GM19099 (cell line): ENCODE results near the gene PDIA2.

Experiments used
- POLR2A ChIP-seq: IDR thresholded peaks from 3 replicates; pipeline ENCODE4 v1.6.1; 2011; ENCODE audit warnings: low read depth; ENCODE audit not compliant: insufficient read length; ENCODE audit errors: extremely low read depth

Gene PDIA2

DNA sequence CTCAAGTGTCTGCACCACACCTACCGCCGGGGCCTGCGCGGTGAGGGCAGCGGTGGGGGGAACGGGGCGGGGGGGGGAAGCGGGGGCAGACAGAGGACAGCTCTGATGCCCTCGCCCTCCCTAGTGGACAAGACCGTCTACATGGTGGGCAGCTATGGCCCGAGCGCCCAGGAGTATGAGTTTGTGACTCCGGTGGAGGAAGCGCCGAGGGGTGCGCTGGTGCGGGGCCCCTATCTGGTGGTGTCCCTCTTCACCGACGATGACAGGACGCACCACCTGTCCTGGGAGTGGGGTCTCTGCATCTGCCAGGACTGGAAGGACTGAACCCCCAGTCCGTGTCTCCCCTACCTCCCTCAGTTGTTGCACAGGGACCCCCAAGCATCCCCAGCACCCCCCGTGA is 473 bp upstream of the PDIA2 start:
- no peak for TF ChIP-seq POLR2A

DNA sequence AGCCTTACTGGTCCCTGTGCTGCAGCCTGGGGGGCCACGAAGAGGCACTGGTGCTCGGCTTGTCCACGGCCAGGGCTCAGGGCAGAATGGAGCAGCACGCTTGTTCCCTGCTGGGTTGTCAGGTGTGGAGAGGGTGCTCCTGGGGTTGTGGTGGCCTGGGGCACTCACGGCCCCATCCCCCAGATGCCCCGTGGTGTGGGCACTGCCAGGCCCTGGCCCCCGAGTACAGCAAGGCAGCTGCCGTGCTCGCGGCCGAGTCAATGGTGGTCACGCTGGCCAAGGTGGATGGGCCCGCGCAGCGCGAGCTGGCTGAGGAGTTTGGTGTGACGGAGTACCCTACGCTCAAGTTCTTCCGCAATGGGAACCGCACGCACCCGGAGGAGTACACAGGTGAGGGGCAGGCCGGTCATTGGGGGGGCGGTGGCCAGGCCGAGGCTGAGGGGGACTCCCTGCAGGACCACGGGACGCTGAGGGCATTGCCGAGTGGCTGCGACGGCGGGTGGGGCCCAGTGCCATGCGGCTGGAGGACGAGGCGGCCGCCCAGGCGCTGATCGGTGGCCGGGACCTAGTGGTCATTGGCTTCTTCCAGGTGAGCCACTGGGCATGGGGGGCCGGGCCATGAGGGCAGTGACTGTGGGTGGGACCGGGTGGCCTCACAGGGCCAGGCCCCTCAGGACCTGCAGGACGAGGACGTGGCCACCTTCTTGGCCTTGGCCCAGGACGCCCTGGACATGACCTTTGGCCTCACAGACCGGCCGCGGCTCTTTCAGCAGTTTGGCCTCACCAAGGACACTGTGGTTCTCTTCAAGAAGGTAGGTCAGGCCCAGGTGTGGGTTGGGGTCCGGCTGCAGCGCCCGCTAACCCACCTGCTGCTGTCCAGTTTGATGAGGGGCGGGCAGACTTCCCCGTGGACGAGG is 1.5 kb downstream of the PDIA2 start:
- TF ChIP-seq POLR2A, result no peak

DNA sequence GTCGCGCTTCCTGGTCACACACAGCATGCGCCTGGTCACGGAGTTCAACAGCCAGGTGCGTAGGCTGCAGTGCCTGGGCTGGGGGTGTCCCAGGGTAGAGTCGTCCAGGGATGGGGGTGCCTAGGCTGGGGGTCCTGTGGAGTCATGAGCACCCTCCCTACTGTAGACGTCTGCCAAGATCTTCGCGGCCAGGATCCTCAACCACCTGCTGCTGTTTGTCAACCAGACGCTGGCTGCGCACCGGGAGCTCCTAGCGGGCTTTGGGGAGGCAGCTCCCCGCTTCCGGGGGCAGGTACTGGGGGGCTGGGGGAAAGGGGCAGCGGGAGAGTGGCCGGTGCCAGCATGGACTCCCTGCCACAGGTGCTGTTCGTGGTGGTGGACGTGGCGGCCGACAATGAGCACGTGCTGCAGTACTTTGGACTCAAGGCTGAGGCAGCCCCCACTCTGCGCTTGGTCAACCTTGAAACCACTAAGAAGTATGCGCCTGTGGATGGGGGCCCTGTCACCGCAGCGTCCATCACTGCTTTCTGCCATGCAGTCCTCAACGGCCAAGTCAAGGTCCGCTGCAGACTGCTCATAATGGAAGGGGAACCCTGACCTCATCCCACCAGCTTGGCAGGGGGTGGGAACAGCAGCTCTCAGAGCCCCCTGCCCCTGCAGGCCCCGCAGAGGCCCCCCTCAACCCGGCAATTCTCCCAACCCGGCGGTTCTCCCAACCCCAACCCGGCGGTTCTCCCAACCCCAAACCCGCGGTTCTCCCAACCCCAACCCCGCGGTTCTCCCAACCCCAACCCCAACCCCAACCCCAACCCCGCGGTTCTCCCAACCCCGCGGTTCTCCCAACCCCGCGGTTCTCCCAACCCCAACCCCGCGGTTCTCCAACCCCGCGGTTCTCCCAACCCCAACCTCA is 2.4 kb downstream of the PDIA2 start:
- no peak for TF ChIP-seq POLR2A

DNA sequence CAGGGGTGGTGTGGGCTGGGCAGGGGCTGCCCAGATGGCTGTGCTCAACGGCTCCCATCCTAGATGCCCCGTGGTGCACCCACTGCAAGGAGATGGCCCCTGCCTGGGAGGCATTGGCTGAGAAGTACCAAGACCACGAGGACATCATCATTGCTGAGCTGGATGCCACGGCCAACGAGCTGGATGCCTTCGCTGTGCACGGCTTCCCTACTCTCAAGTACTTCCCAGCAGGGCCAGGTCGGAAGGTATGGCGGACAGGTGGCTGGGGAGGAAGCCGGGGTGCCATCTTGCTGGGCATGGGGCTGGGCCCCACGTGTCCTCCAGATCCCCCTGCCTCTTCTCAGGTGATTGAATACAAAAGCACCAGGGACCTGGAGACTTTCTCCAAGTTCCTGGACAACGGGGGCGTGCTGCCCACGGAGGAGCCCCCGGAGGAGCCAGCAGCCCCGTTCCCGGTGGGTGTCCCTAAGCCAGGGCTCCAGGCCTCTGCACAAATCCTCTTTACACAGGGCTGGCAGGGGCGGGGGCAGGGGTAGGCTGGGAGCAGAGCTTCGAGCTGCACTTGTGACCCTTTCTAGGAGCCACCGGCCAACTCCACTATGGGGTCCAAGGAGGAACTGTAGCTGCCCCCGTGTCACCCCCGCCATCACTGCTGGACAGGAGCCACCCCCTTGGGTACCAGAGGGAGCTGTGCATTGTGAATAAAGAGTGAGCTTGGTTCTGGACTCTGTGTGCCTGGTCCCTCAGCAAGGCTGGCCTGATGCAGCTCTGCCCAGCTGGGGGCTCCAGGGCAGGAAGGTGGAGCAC is 3.7 kb downstream of the PDIA2 start:
- no peak for TF ChIP-seq POLR2A

DNA sequence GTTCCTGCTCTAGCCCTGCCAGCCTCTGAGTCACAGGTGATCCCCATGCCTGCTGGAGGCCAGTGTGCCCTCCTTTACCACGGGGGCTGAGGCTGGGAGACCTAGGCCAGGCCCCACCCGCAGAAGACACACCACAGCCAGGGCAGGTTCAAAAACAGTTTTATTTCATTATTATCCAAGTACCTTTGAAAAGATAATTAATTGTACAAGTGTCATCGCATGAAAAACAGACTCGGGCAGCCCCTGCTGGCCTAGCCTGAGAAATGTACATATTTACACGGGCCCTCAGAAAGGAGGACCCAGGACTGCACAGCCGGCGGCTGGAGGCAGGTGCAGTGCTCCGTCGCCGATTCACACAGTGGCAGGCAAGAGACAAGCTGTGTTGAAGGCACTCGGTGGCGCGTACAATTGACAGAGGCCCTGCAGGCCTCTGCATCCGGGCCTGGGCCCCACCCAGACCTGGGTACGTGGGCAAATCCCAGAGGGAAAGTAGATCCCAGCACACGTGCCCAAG is 4.4 kb downstream of the PDIA2 start:
- no peak for TF ChIP-seq POLR2A

DNA sequence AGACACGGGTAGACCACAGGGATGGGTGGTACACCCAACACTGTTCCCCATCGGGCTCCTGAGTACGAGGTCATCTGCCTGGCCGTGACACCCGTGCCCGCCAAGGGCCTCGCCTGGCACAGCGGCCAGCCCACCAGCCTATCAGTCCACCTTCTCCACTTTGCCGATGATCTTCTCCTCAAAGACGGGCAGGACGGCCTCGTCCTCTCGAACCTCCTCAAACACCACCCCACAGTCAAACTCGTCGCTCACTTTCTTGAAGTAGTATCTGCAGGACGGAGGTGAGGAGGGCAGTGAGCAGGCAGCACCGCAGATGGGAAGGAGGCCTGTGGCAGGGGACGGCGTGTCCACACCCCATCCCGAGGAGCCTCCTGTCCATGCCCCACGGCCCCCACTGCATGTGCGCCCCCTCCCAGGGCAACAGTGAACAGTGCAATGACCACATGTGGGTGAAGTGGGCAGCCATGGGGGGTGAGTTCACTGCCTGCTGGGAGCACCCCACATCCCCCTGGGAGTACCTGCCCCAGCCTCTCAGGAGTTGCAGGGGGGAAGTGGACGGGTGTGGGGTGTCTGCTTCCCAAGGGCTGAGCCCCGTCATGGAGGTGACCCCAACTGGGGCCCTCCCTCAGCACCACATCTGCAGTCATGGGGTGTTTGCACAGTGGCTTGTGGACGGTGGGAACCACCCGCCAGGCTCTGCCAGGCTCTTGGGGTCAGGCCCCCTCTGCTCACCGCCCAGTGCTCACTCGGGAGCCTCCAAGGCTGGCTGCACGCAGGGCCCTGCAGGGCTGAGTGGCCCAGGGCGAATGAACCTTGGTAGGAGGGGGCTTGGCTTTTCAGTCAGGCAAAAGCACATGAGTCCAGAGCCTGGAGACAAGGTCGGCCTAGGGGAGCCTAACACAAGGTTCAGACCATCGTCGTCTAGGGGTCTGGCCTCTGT is 5.3 kb downstream of the PDIA2 start:
- TF ChIP-seq POLR2A, result no peak

DNA sequence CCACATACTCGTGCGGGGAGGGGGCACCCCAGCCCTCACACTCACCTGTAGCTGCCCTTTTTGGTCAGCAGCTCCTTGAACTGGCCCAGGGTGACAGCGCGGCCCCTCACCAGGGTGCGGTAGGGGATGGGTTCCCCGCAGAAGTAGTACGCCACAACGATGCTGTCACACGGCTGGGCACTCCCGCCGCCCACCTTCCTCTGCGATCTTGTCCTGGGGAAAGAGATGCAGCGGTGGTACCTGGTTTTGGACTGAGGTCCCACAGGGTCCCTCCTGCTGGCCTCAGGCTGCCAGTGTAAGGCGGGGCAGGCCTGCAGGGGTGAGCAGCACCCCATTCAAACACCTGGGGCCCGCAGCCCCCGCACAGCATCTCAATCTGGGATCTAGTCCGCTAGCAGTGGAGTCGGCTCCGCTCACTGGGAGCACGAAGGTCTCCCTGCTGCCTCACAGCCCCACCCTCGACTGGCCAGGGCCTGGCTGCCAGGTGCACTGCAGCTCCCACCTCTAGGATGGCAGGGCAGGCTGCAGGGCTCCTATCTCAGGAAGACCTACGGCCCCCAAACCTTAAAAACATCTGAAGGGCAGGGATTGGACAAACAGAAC is 6.5 kb downstream of the PDIA2 start:
- TF ChIP-seq POLR2A, result no peak

DNA sequence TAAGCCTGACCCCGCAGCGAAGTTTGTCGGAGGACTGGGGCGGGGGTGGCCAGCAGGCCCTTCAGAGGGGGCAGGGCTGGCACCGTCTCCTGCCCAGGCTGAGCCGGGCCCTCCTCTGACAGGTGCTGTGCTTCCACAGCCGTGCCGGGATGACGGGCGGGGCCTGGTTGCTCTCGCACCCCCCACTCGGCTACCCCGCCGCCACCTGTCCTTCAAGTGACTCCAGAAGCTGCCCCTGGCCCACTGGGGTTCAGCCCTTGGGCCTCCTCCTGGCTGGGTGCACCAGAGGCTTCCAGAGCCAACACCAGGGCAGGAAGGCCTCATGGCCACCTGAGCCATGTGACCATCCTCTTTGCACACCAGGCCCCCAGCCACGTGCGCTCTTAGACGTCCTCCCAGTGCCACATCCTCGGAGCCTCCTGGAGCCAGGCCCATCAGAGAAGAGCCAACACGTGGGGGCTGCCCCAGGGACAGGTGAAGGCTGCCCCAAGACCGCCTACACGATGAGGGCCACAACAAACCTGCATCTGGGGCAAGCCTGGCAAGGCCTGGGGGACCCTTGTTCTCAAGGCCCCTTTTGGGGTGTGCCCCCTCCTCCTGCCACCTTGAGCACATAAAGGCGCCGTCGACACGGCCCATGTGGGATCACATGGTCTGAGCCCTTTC is 7.2 kb downstream of the PDIA2 start:
- TF ChIP-seq POLR2A, result no peak

DNA sequence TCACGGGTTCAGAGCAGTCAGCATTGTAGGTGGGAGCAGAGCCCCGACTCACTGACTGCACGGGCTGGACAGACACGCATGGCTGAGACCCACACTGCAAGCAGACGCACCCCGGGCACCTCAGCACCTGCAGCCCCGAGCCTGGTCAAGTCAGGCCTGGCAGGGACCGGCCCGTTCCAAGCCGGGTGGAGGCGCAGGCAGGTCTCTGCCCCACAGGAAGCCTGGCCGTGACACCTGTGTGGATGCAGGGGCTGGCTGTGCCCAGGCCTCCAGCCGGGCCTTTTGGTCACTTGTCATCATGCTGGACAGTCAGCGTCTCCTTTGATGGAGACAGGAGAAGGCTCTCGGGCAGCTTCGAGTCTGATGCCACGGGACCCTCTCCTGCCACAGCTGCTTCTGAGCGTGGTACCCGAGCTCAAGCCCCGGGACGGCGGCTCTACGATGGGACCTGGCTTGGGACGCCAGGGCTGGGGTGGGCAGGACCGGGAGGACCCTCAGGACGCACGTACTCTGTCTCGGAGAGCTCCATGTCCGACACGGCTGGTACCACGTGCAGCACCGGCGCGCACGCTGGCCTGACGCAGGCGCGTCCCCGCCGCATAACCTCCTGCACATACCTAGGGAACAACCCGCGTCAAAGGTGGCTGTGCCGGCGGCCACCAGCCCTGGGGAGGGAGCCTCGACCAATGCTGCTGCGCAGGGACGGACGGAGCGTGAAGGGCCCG is 7.9 kb downstream of the PDIA2 start:
- no peak for TF ChIP-seq POLR2A

DNA sequence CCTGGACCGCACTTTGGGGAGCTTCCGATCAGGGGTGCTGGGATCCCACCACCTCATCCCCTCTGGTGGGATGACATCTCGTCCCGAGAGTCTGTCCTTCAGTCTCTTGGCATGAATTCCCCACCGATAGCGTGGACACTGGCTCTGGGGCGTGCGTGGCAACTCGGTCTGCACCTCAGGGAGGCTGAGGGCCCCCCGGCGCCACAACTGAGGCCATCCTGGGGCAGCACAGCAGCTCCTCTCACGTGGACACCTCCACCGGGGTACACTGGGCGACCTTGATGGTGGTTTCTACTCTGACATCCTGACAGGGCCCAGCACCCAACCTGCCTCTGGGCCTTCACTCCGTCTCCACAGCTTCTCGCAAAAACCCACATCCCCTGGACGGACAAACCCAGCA is 8.6 kb downstream of the PDIA2 start:
- no peak for TF ChIP-seq POLR2A

DNA sequence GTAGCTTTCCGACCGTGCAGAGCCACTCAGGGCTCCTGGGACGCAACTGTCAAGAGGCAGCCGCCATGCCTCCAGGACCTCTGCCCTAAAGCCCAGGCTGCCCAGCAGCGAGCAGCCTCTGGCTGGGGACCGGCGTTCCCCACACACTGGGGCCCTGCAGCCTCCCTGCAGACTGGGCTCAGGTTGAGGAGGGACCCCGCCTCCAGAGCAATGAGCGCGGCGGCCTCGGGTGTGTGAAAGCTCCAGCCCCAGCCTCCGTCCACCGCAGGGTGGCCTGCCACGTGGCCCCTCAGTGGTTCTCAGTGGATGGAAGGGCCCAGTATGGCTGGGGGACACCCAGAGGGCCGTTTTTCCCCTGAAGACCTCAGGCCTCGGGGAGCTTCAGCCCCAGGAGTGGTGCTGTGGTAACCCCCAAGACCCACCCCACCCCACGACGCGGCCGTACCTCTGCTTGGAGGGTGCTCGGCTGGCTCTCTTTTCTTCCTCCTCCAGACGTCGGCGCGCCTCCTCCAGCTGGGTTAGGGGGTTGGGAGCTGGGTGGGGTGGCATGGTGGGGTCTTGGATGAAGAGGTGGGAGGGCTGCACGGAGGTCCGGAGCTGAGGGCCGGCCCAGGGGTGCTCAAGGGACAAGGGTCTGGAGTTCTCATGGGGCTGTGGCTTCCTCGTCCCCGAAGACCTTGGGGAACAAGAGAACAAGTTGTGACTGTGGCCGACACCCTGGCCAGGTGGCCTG is 10.2 kb downstream of the PDIA2 start:
- no peak for TF ChIP-seq POLR2A
